Activated CD8-positive, alpha-beta memory T cell treated with anti-CD3 and anti-CD28 coated beads, Interleukin-2, amount 50 U/mL, for 24 hours (primary cell): ENCODE results near the gene C1QL2.
A peak's percentile ranks its signal among the peaks of the same experiment; 100 is the strongest.

Source experiments
- DNase-seq: peaks from one replicate; pipeline ENCODE4 v3.0.0-alpha.2; 2020; ENCODE audit errors: extremely low read depth

The C1QL2 gene

GRCh38 chr2:119179202-119179601 is 20.7 kb upstream of the C1QL2 start:
- DNase-seq, result no peak

- no peak for DNase-seq
These were observed 20.2 kb upstream of the C1QL2 start for GRCh38 chr2:119178776-119179175.

GRCh38 chr2:119177838-119178190 is 19.3 kb upstream of the C1QL2 start:
- no peak for DNase-seq

- DNase-seq, result no peak
These were observed 18.8 kb upstream of the C1QL2 start for GRCh38 chr2:119177171-119177837.

GRCh38 chr2:119175517-119175916 is 17.0 kb upstream of the C1QL2 start:
- DNase-seq, result no peak

- DNase-seq, result no peak
These were observed 16.4 kb upstream of the C1QL2 start for GRCh38 chr2:119174993-119175347.

- DNase-seq, result peak; percentile 5
These were observed 15.9 kb upstream of the C1QL2 start for GRCh38 chr2:119174216-119174992.

GRCh38 chr2:119173556-119174060 is 15.1 kb upstream of the C1QL2 start:
- DNase-seq, result no peak

- no peak for DNase-seq
These were observed 12.0 kb upstream of the C1QL2 start for GRCh38 chr2:119170504-119170903.

- no peak for DNase-seq
These were observed 11.2 kb upstream of the C1QL2 start for GRCh38 chr2:119169717-119170116.

- DNase-seq, result no peak
These were observed 1.9 kb upstream of the C1QL2 start for GRCh38 chr2:119160361-119160990.

- DNase-seq, result no peak
These were observed 570 bp downstream of the C1QL2 start for GRCh38 chr2:119157850-119158511.

GRCh38 chr2:119156891-119157773 is 1.4 kb downstream of the C1QL2 start:
- no peak for DNase-seq

- DNase-seq, result no peak
These were observed 2.3 kb downstream of the C1QL2 start for GRCh38 chr2:119156105-119156890.

- DNase-seq, result no peak
These were observed 2.9 kb downstream of the C1QL2 start for GRCh38 chr2:119155633-119156032.

GRCh38 chr2:119154076-119154475 is 4.5 kb downstream of the C1QL2 start:
- DNase-seq, result no peak

- DNase-seq, result no peak
These were observed 8.9 kb downstream of the C1QL2 start for GRCh38 chr2:119149611-119150010.

- DNase-seq, result no peak
These were observed 10.5 kb downstream of the C1QL2 start for GRCh38 chr2:119147776-119148715.

GRCh38 chr2:119144806-119145205 is 13.7 kb downstream of the C1QL2 start:
- DNase-seq, result no peak
